ENCODE data around the gene TUBB1.

The TUBB1 gene

DNA sequence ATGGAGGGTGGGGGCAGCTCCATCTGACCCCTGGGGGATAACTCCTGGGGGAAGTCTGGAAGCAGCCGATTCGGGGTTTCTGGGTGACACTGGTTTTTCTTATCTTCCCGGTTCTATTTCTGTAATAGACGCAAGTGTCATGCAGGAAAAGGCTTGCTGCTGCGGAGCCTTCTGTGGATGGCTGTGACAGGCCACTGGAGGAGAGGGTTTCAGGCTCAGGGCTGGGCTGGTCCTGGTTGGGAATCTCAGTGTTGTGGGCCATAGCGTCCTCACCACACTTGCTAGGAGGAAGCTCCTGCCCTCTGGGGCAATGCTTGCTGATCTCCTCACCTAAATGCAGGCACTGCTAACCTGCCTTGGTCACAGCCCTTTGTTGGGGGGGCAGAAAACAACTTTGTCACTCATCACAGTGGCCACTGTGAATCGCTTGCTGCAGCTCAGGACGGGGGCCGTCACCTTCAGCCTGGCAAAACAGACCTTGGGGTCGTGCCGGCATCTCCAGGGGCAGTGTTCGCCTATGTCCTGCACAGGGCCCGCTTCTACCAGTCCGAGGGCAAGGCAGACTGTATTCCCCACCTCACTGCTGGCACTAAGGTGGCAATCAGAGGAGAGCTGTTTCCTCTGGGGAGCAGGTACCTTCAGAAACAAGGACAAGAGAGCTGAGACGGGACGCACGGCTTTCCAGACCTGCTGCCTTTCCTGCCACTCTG lies 4.4 kb upstream of the TUBB1 start:
- no peak overlapping the region for H3K9ac ChIP-seq (ENCODE audit: low read length in 2 of 2)
- peaks cover 3% of the 10 kb centered on the region for H3K4me1 ChIP-seq (ENCODE audit: control insufficient read depth, insufficient read depth, low read length)
- H3K27me3 ChIP-seq (ENCODE audit: control insufficient read depth in 1 of 2, insufficient read depth in 2 of 2, low read length in 2 of 2), result no peaks in the 10 kb centered on the region
- no peaks in the 10 kb centered on the region for H3K36me3 ChIP-seq (ENCODE audit: control insufficient read depth in 2 of 2, insufficient read depth in 2 of 2, low read length in 2 of 2)
- no peaks in the 10 kb centered on the region for H3K9me3 ChIP-seq (ENCODE audit: control insufficient read depth in 2 of 2, low read length in 2 of 2)
- no peak overlapping the region for H3K4me3 ChIP-seq (ENCODE audit: low read length in 2 of 2)
- no peak overlapping the region for H3K27ac ChIP-seq (ENCODE audit: low read length)

DNA sequence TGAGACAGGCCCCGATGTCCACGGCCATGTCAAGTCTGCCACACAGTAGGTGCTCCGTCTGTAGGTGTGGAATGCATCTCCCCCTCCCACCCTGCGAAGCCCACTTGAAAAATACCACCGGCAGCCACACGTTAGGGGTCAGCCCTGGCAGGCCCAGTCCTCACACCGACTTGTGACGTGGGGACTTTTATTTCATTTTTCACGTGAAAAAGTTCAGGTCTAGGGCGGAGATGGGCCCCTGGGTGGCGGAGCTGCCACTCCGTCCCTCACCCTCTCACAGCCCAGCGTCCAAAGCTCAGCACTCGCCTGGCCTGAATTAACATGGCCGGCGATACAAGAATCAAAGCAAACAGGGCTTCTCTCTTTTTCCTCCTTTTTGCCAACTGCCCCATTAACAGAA lies 3.8 kb upstream of the TUBB1 start:
- H3K36me3 ChIP-seq (ENCODE audit: control insufficient read depth in 2 of 2, insufficient read depth in 2 of 2, low read length in 2 of 2), result no peaks in the 10 kb centered on the region
- H3K4me3 ChIP-seq (ENCODE audit: low read length in 2 of 2), result no peak overlapping the region
- H3K9ac ChIP-seq (ENCODE audit: low read length in 2 of 2), result no peak overlapping the region
- no peaks in the 10 kb centered on the region for H3K27me3 ChIP-seq (ENCODE audit: control insufficient read depth in 1 of 2, insufficient read depth in 2 of 2, low read length in 2 of 2)
- no peak overlapping the region for H3K27ac ChIP-seq (ENCODE audit: low read length)
- H3K9me3 ChIP-seq (ENCODE audit: control insufficient read depth in 2 of 2, low read length in 2 of 2), result no peaks in the 10 kb centered on the region
- H3K4me1 ChIP-seq (ENCODE audit: control insufficient read depth, insufficient read depth, low read length), result peaks cover 3% of the 10 kb centered on the region

DNA sequence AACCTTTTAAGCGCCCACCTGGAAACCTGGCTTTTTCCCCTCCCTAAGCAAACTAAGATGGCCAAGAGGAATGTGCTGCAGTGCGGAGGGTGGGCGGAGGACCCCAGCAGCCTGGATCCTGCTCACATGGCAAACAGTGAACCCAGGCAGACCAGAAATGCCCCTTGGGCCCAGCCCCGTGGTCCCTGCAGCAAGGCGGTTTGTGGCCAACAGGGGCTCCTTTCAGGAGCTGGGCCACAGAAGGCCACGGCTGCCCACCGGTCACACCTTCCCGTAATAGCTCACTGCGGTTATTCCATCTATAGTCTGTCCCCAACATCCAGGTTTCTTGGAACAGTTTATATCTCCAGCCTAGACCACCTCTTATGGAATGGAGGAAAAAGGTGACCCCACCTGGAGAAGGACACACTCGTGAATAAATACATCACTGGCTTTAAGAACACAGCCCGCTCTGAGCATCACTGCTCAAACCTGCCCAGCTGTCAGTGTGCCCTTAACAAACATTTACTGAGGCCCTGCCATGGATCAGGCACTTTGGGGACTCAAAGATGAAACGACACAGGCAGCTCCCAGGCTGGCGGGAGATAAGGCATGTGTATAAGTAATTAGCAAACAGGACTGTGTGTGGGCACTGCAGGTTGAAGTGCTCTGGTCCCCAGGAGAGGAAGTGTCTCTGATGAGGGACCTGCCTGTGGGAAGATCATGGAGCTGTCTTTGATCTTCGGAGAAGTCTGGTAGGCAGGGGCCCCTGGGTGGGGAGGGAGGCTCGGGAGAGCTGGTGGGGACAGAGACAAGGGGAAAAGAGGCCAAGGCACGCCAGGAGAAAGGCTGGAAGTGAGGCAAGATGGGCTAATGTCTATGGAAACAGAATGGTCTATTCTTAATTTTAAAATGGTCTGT lies 3.2 kb upstream of the TUBB1 start:
- no peaks in the 10 kb centered on the region for H3K36me3 ChIP-seq (ENCODE audit: control insufficient read depth in 2 of 2, insufficient read depth in 2 of 2, low read length in 2 of 2)
- H3K4me1 ChIP-seq (ENCODE audit: control insufficient read depth, insufficient read depth, low read length), result peaks cover 3% of the 10 kb centered on the region
- no peak overlapping the region for H3K27ac ChIP-seq (ENCODE audit: low read length)
- no peak overlapping the region for H3K9ac ChIP-seq (ENCODE audit: low read length in 2 of 2)
- no peak overlapping the region for H3K4me3 ChIP-seq (ENCODE audit: low read length in 2 of 2)
- no peaks in the 10 kb centered on the region for H3K27me3 ChIP-seq (ENCODE audit: control insufficient read depth in 1 of 2, insufficient read depth in 2 of 2, low read length in 2 of 2)
- no peaks in the 10 kb centered on the region for H3K9me3 ChIP-seq (ENCODE audit: control insufficient read depth in 2 of 2, low read length in 2 of 2)

DNA sequence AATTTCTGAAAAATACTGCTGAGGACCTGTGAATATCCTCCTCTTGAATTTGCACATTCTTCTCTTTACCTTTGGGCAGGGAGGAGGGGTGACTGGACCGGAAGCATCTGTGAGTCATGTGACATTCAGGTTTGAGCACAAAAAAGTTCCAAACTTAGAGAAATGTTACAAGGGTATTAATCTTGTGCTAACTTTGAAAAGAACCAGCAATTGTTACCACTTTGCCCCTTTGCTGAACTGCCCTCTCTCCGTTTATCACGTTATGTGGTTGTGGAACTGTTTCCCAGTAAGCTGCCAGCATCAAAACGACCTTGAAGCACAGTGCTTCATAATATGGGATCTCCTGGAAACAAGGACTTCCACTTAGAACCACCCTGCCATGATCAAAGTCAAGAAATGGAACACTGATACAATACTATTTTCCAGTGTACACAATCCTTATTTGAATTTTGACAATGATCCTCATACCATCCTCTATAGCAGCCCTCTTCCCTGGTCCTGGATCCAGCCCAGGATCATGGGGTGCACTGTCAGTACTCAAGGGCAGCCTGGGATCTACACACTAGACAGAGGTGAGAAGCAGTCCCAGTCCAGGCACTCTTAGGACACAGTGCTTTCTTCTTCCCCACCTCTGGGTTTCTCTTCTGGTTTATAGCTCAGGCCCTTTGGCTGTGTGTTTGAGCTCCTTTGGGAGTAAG lies 2.3 kb upstream of the TUBB1 start:
- Histone ChIP-seq H3K27me3 (ENCODE audit: control insufficient read depth in 1 of 2, insufficient read depth in 2 of 2, low read length in 2 of 2) (no peaks in the 10 kb centered on the region), H3K9ac (ENCODE audit: low read length in 2 of 2) (no peak overlapping the region), H3K4me3 (ENCODE audit: low read length in 2 of 2) (no peak overlapping the region), H3K36me3 (ENCODE audit: control insufficient read depth in 2 of 2, insufficient read depth in 2 of 2, low read length in 2 of 2) (no peaks in the 10 kb centered on the region), H3K27ac (ENCODE audit: low read length) (no peak overlapping the region), H3K4me1 (ENCODE audit: control insufficient read depth, insufficient read depth, low read length) (no peaks in the 10 kb centered on the region), H3K9me3 (ENCODE audit: control insufficient read depth in 2 of 2, low read length in 2 of 2) (no peaks in the 10 kb centered on the region)

DNA sequence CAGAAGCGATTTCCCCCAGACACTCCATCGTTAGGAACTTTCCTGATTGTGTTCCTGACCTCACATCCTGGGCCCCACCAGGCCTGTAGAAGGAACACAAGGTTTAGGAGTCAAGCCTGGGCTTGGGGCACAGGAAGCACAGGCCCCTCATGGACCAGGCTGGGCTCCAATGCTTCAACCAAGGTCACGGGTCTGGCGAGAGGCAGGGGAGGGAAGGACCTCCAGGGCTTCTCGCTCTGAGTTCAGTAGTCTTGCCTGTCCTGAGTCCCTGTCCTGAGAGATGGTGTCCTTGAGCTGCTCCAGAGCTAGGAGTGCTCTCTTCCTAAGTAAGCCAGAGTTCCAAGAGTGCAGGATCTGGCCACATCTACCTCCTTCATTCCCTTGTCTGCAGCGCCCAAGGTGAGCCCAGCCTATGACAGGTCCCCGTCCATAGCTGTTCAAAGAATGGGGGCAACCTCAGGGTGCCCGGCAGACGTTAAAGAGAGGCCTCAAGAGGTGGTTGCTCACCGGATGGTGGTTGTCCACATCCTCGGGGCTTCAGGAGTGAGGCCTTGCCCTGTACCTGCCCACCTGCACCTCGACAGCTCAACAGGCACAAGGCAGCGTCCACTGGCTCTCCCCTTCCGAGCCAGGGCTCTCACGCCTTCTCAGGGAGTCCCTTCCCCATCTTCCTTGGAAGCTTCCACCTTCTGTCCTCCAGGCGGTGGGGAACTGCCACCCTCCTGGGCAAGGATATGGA lies 1.6 kb upstream of the TUBB1 start:
- Histone ChIP-seq H3K27me3 (ENCODE audit: control insufficient read depth in 1 of 2, insufficient read depth in 2 of 2, low read length in 2 of 2) (no peaks in the 10 kb centered on the region), H3K9ac (ENCODE audit: low read length in 2 of 2) (no peak overlapping the region), H3K4me3 (ENCODE audit: low read length in 2 of 2) (no peak overlapping the region), H3K27ac (ENCODE audit: low read length) (no peak overlapping the region), H3K4me1 (ENCODE audit: control insufficient read depth, insufficient read depth, low read length) (no peaks in the 10 kb centered on the region), H3K36me3 (ENCODE audit: control insufficient read depth in 2 of 2, insufficient read depth in 2 of 2, low read length in 2 of 2) (peaks cover 0 to 2% of the 10 kb centered on the region in 2 donors), H3K9me3 (ENCODE audit: control insufficient read depth in 2 of 2, low read length in 2 of 2) (no peaks in the 10 kb centered on the region)

DNA sequence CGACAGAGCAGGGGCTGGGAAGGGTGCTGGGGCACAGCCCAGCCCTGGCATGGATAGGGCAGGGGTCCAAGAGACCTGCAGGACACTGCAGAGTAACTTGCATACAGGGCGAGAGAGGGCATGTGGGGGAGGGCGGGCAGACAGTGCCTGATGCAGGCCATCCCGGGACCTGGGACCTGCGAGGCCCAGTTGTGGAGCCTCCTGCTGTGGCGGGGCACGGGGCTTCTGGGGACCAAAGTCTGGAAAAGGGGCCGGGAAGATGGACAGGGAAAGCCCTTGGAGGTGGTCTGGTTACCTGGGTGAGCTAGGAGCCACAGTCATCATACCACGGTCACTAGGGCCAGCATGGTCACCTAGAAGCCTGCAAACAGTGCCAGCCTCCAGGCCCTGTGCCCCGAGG lies 412 bp upstream of the TUBB1 start:
- no peaks in the 10 kb centered on the region for H3K4me1 ChIP-seq (ENCODE audit: control insufficient read depth, insufficient read depth, low read length)
- H3K27me3 ChIP-seq (ENCODE audit: control insufficient read depth in 1 of 2, insufficient read depth in 2 of 2, low read length in 2 of 2), result no peaks in the 10 kb centered on the region
- no peak overlapping the region for H3K9ac ChIP-seq (ENCODE audit: low read length in 2 of 2)
- no peak overlapping the region for H3K4me3 ChIP-seq (ENCODE audit: low read length in 2 of 2)
- H3K9me3 ChIP-seq (ENCODE audit: control insufficient read depth in 2 of 2, low read length in 2 of 2), result no peaks in the 10 kb centered on the region
- no peak overlapping the region for H3K27ac ChIP-seq (ENCODE audit: low read length)
- H3K36me3 ChIP-seq (ENCODE audit: control insufficient read depth in 2 of 2, insufficient read depth in 2 of 2, low read length in 2 of 2), result peaks cover 5 to 9% of the 10 kb centered on the region in 2 donors

DNA sequence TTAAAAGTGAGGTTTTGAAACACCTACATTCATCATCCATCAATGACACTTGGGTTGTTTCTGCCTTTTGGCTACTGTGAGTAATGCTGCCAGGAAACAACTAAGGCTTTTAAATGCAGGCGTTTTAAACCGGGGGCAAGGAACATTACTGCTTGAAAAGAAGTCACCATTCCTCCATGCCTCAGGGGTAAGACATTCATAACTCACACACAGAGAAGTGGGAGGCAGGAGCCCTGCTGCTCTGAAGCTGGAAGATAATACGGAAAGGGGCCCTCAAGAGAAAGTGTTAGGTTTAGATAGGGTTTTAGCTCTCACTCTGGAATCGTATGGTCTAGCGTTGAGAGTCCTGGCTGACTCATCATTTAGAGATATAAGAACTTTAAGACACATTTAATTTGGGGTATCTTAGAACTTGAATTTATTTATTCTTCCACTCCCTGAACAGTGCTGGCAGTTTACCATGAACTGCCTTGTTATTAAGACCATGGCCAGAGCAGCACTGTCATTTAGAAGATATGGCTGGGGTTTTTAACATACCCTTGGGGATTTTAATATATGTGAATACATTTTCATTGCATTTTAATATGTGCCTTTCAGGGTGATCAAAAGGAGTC lies 1.8 kb downstream of the TUBB1 start:
- H3K4me1 ChIP-seq (ENCODE audit: control insufficient read depth, insufficient read depth, low read length), result no peaks in the 10 kb centered on the region
- no peaks in the 10 kb centered on the region for H3K27me3 ChIP-seq (ENCODE audit: control insufficient read depth in 1 of 2, insufficient read depth in 2 of 2, low read length in 2 of 2)
- peak overlapping the region in 1 of 2 donors; percentile 10 for H3K9ac ChIP-seq (ENCODE audit: low read length in 2 of 2)
- H3K27ac ChIP-seq (ENCODE audit: low read length), result no peak overlapping the region
- no peak overlapping the region for H3K4me3 ChIP-seq (ENCODE audit: low read length in 2 of 2)
- H3K9me3 ChIP-seq (ENCODE audit: control insufficient read depth in 2 of 2, low read length in 2 of 2), result no peaks in the 10 kb centered on the region
- H3K36me3 ChIP-seq (ENCODE audit: control insufficient read depth in 2 of 2, insufficient read depth in 2 of 2, low read length in 2 of 2), result peaks cover 17 to 23% of the 10 kb centered on the region in 2 donors

DNA sequence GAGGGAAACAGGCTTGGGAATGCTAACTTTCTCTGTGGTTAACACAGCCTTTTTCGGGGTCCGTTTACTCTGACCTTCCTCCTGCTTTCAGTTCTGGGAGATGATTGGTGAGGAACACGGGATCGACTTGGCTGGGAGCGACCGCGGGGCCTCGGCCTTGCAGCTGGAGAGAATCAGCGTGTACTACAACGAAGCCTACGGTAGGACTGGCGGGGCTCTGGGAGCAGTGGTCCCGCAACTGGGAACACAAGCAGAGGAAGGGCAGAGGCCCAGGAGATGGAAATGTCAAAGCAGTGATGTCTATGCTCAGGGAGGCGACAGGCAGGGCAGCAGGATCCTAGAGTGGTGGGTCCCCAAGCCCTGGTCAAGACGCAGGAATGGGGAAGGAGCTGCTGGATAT lies 3.5 kb downstream of the TUBB1 start:
- Histone ChIP-seq H3K36me3 (ENCODE audit: control insufficient read depth in 2 of 2, insufficient read depth in 2 of 2, low read length in 2 of 2) (peaks cover 21 to 27% of the 10 kb centered on the region in 2 donors), H3K4me3 (ENCODE audit: low read length in 2 of 2) (no peak overlapping the region), H3K27me3 (ENCODE audit: control insufficient read depth in 1 of 2, insufficient read depth in 2 of 2, low read length in 2 of 2) (no peaks in the 10 kb centered on the region), H3K9ac (ENCODE audit: low read length in 2 of 2) (no peak overlapping the region), H3K27ac (ENCODE audit: low read length) (no peak overlapping the region), H3K9me3 (ENCODE audit: control insufficient read depth in 2 of 2, low read length in 2 of 2) (no peaks in the 10 kb centered on the region), H3K4me1 (ENCODE audit: control insufficient read depth, insufficient read depth, low read length) (no peaks in the 10 kb centered on the region)

DNA sequence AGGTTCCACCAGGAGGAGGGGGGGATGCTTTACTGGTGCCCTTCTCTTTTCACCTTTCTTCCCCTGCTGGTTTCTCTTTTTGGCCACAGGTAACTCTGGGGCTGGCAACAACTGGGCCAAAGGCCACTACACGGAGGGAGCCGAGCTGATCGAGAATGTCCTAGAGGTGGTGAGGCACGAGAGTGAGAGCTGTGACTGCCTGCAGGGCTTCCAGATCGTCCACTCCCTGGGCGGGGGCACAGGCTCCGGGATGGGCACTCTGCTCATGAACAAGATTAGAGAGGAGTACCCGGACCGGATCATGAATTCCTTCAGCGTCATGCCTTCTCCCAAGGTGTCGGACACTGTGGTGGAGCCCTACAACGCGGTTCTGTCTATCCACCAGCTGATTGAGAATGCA lies 4.4 kb downstream of the TUBB1 start:
- Histone ChIP-seq H3K36me3 (ENCODE audit: control insufficient read depth in 2 of 2, insufficient read depth in 2 of 2, low read length in 2 of 2) (peaks cover 27% of the 10 kb centered on the region in 2 donors), H3K4me3 (ENCODE audit: low read length in 2 of 2) (no peak overlapping the region), H3K9ac (ENCODE audit: low read length in 2 of 2) (no peak overlapping the region), H3K9me3 (ENCODE audit: control insufficient read depth in 2 of 2, low read length in 2 of 2) (no peaks in the 10 kb centered on the region), H3K4me1 (ENCODE audit: control insufficient read depth, insufficient read depth, low read length) (no peaks in the 10 kb centered on the region), H3K27ac (ENCODE audit: low read length) (no peak overlapping the region), H3K27me3 (ENCODE audit: control insufficient read depth in 1 of 2, insufficient read depth in 2 of 2, low read length in 2 of 2) (no peaks in the 10 kb centered on the region)

DNA sequence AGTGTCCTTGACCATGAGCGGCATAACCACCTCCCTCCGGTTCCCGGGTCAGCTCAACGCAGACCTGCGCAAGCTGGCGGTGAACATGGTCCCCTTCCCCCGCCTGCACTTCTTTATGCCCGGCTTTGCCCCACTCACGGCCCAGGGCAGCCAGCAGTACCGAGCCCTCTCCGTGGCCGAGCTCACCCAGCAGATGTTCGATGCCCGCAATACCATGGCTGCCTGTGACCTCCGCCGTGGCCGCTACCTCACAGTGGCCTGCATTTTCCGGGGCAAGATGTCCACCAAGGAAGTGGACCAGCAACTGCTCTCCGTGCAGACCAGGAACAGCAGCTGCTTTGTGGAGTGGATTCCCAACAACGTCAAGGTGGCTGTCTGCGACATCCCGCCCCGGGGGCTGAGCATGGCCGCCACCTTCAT lies 4.9 kb downstream of the TUBB1 start:
- no peak overlapping the region for H3K4me3 ChIP-seq (ENCODE audit: low read length in 2 of 2)
- H3K9me3 ChIP-seq (ENCODE audit: control insufficient read depth in 2 of 2, low read length in 2 of 2), result no peaks in the 10 kb centered on the region
- no peak overlapping the region for H3K9ac ChIP-seq (ENCODE audit: low read length in 2 of 2)
- peaks cover 3% of the 10 kb centered on the region for H3K4me1 ChIP-seq (ENCODE audit: control insufficient read depth, insufficient read depth, low read length)
- H3K27ac ChIP-seq (ENCODE audit: low read length), result no peak overlapping the region
- peaks cover 27 to 28% of the 10 kb centered on the region in 2 donors for H3K36me3 ChIP-seq (ENCODE audit: control insufficient read depth in 2 of 2, insufficient read depth in 2 of 2, low read length in 2 of 2)
- no peaks in the 10 kb centered on the region for H3K27me3 ChIP-seq (ENCODE audit: control insufficient read depth in 1 of 2, insufficient read depth in 2 of 2, low read length in 2 of 2)
